ENCODE results near the gene TPCN1. TPM values are rescaled to one million over a fixed set of nuclear protein-coding genes. Genes with fewer than 3 reads are reported as not detected.

TPCN1 gene
- total and polyA plus RNA-seq, 2 experiments from 2014 or later, result 16.9 to 32.1 TPM

DNA sequence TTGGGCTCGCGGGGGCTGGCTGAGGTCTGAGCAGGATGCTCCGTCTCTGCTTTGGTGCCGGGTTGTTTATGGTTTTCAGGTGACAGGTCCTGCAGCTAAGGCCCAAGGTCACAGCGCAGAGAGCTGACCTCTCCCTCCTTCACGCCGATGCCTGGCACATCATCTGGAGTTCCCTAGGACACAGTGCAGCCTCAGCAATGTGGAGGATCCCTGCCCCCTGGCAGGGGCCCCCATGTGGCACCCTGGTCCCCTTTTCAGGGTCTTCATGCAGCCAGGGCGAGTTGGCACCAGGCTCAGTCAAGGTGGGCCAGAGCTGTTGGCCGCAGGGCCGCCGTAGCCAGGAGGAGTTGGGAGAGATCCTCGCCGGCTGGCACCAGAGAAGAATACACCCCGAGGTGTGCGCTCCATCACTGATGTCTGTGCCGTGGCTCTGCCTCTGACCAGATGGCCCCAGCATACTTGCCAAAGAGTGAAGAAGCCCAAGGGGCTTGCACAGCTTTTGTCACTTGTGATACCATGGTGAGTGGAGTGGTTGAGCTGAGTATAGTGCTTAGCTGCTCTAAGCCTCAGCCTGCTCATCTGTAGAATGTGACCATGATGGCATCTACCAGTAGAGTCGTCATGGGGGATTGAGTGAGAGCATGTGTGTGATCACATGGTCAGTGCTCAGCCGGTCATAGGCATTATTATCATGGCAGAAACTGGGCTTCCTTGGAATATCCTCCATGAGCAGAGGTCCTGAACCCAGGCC, 11.0 kb downstream of the TPCN1 start:
- no peak overlapping the region for H3K4me2 ChIP-seq
- H3K27me3 ChIP-seq, result no peaks in the 10 kb centered on the region
- no peak for DNase-seq (ENCODE audit: low spot score)
- no peaks in the 10 kb centered on the region for H3K9me3 ChIP-seq (ENCODE audit: low read depth)
- TF ChIP-seq EZH2phosphoT487 (IDR thresholded peaks at IDR 0.05; ENCODE audit: low read depth, severe bottlenecking, unreplicated experiment) (no peak), EZH2 (IDR thresholded peaks at IDR 0.05; ENCODE audit: borderline replicate concordance) (no peak)
- TF ChIP-seq, protein P1, sequence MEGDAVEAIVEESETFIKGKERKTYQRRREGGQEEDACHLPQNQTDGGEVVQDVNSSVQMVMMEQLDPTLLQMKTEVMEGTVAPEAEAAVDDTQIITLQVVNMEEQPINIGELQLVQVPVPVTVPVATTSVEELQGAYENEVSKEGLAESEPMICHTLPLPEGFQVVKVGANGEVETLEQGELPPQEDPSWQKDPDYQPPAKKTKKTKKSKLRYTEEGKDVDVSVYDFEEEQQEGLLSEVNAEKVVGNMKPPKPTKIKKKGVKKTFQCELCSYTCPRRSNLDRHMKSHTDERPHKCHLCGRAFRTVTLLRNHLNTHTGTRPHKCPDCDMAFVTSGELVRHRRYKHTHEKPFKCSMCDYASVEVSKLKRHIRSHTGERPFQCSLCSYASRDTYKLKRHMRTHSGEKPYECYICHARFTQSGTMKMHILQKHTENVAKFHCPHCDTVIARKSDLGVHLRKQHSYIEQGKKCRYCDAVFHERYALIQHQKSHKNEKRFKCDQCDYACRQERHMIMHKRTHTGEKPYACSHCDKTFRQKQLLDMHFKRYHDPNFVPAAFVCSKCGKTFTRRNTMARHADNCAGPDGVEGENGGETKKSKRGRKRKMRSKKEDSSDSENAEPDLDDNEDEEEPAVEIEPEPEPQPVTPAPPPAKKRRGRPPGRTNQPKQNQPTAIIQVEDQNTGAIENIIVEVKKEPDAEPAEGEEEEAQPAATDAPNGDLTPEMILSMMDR (IDR thresholded peaks at IDR 0.05; ENCODE audit: poor library complexity), result no peak
- H3K4me1 ChIP-seq (ENCODE audit: insufficient read depth), result peaks cover 31% of the 10 kb centered on the region
- H4K20me1 ChIP-seq (ENCODE audit: insufficient read depth, poor library complexity, severe bottlenecking), result no peaks in the 10 kb centered on the region
- H3K9me2 ChIP-seq (replicated peaks; ENCODE audit: insufficient read depth), result no peaks in the 10 kb centered on the region
- no peaks in the 10 kb centered on the region for H3K36me3 ChIP-seq (replicated peaks; ENCODE audit: insufficient read depth, low read depth)
- 92% methylated on average over 18 of the region's 18 CpGs for WGBS (ENCODE audit: low lambda C conversion rate, missing lambda C conversion rate)
- no peak overlapping the region for H2AFZ ChIP-seq
- no peak overlapping the region for H3K4me3 ChIP-seq
- H3K27ac ChIP-seq, result peak overlapping the region; percentile 98
- H3K79me2 ChIP-seq, result no peaks in the 10 kb centered on the region

DNA sequence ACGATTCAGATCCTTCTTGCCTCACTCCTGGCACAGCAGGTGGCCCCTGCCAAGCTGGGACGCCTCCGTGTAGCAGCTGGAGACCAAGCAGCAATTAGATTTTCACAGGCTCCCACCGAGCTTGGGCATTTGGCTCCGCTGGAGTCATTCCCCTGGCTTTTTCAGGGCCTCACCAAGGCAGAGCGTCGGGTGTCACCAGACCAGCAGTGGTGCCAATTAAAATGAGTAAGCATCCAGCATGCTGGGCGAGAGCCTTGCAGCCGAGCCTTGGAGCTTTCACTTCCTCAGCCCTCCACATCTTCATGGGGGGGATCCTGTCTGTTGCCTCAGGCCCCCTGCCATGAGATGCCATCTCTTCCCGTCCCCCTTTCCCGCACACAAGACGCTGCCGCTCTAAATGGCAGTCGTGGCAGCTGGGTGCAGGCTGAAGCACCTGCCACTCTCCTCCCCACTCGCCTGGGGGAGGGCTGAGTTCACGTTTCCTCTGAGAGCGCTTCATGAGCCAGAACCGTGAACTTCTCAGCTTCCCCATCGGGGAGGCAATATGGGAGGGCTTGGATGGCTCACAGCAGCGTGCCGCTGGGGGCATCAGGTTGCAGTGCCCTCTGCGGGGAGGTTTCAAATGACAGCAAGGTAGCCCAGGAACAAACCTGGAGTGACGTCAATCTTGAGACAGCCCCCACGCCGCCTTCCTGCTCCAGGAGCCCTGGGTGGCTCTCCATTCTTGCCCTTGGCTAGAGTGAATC, 11.7 kb downstream of the TPCN1 start:
- H3K27ac ChIP-seq, result peak overlapping the region; percentile 98
- H2AFZ ChIP-seq, result no peak overlapping the region
- H3K9me2 ChIP-seq (replicated peaks; ENCODE audit: insufficient read depth), result no peaks in the 10 kb centered on the region
- no peaks in the 10 kb centered on the region for H4K20me1 ChIP-seq (ENCODE audit: insufficient read depth, poor library complexity, severe bottlenecking)
- TF ChIP-seq, protein P1 (IDR thresholded peaks at IDR 0.05; ENCODE audit: poor library complexity), result no peak
- TF ChIP-seq EZH2phosphoT487 (IDR thresholded peaks at IDR 0.05; ENCODE audit: low read depth, severe bottlenecking, unreplicated experiment) (no peak), EZH2 (IDR thresholded peaks at IDR 0.05; ENCODE audit: borderline replicate concordance) (no peak)
- H3K36me3 ChIP-seq (replicated peaks; ENCODE audit: insufficient read depth, low read depth), result no peaks in the 10 kb centered on the region
- WGBS (ENCODE audit: low lambda C conversion rate, missing lambda C conversion rate), result 69% methylated on average over 25 of the region's 25 CpGs
- no peaks in the 10 kb centered on the region for H3K79me2 ChIP-seq
- DNase-seq (ENCODE audit: low spot score), result no peak
- H3K4me1 ChIP-seq (ENCODE audit: insufficient read depth), result peaks cover 31% of the 10 kb centered on the region
- H3K9me3 ChIP-seq (ENCODE audit: low read depth), result no peaks in the 10 kb centered on the region
- H3K4me3 ChIP-seq, result no peak overlapping the region
- H3K4me2 ChIP-seq, result no peak overlapping the region
- H3K27me3 ChIP-seq, result no peaks in the 10 kb centered on the region

DNA sequence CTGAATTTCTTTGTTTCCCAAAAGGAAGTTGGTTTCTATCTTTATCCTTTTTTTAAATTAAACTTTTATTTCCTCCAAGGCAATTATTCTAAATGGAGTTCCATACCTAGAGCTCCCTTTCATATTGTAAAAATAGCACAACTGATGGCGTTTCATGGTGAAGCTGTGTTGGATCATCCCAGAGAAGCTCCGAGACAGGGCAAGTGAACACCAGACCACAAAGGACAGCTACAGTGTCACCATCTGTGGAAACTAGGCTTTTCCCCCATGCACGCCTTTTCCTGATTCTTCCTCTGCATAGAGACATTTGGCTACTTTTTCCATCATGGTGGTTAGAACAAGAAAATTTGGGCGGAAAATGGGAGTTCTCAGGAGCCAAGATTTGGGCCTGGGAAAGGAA, 12.7 kb downstream of the TPCN1 start:
- no peaks in the 10 kb centered on the region for H3K36me3 ChIP-seq (replicated peaks; ENCODE audit: insufficient read depth, low read depth)

More for the DNA sequence above, 12.7 kb downstream of the TPCN1 start:
- H3K4me2 ChIP-seq, result no peak overlapping the region
- DNase-seq (ENCODE audit: low spot score), result no peak
- TF ChIP-seq EZH2phosphoT487 (IDR thresholded peaks at IDR 0.05; ENCODE audit: low read depth, severe bottlenecking, unreplicated experiment) (no peak), EZH2 (IDR thresholded peaks at IDR 0.05; ENCODE audit: borderline replicate concordance) (no peak)
- TF ChIP-seq, protein P1 (IDR thresholded peaks at IDR 0.05; ENCODE audit: poor library complexity), result no peak
- H2AFZ ChIP-seq, result no peak overlapping the region
- H3K79me2 ChIP-seq, result no peaks in the 10 kb centered on the region
- no peak overlapping the region for H3K27ac ChIP-seq
- no peaks in the 10 kb centered on the region for H3K9me2 ChIP-seq (replicated peaks; ENCODE audit: insufficient read depth)
- no peaks in the 10 kb centered on the region for H3K9me3 ChIP-seq (ENCODE audit: low read depth)
- peaks cover 29% of the 10 kb centered on the region for H3K4me1 ChIP-seq (ENCODE audit: insufficient read depth)
- no peaks in the 10 kb centered on the region for H4K20me1 ChIP-seq (ENCODE audit: insufficient read depth, poor library complexity, severe bottlenecking)
- 99% methylated on average over 4 of the region's 4 CpGs for WGBS (ENCODE audit: low lambda C conversion rate, missing lambda C conversion rate)
- no peak overlapping the region for H3K4me3 ChIP-seq
- H3K27me3 ChIP-seq, result no peaks in the 10 kb centered on the region

All from hepatocyte (in vitro differentiated cells).